RPMI7951 (cell line): ENCODE measurements around the gene SPACA9. TPM values are rescaled to one million over a fixed set of nuclear protein-coding genes. Genes with fewer than 3 reads are reported as not detected.

Experiments used
- DNase-seq: peaks from one replicate; pipeline ENCODE4 v3.0.0-alpha.2; 2012; ENCODE audit warnings: low read depth
- total RNA-seq: library from RNA; depleted of rRNA; stranded (reverse); fragments of >200 nt; shearing (Covaris generic); gene quantifications from 2 replicates; pipeline ENCODE4 v1.2.3, GENCODE V29; 2014

Gene SPACA9
- total RNA-seq, 1 experiment from 2014 or later = 5.6 TPM

DNA sequence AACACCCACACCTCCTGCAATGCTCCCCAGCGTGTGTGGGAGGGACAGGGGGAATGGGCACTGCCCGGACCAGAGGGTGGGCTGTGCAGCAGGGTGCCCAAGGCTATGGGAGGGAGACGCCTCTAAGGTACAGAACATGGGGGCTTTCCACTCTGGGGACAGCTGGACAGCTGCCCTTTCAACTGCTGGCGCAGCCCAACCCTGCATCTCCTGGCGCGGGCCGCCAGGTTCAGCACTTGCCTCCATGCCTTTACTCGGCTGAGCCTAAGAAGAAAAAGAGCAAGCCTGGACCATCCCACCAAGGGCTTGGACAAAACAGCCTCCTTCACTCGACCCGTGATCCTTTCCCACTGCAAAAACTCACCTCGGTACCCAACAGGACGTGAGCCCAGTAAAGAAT, 15.6 kb upstream of the SPACA9 start:
- DNase-seq = no peak

DNA sequence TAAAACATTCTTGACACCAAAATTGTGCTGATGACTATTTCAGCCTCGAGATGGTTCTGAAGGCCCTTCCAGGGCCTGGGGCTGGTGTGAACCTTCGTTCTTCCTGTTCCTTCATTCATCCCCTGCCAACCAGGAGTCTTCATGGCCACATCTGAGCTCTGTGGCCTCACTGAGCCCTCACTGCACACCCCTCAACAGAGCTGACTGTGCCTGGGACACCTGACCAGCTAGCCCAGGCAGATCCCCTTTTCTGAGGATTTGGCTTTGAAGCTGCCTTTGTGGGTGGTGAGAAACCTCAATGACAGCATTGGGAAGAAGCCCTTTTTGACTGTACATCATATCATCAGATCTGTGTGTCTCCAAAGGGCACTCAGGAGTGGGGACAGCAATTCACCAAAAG, 14.4 kb upstream of the SPACA9 start:
- no peak for DNase-seq

DNA sequence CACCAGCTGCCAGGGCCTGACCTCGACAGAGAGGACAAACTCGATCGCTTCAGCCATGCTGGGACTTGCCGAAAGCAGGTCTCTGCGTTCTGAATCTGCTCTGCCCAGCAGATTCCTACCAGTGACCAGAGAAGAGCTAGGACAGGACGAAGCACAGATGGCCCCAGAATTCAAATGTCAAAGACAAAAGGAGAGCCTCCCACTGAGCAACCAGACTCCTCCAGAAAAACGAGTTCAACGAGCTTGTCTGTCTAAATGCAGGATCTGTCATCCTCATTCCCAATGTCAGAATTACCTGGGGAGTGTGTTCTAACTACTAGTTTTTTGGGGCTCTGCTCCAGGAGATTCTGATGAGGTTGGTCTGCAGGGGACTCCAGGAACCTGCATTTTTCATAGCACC, 14.0 kb upstream of the SPACA9 start:
- DNase-seq = no peak

- no peak for DNase-seq
Observed at GRCh38 chr9:132866898-132867297, 11.8 kb upstream of the SPACA9 start.

- DNase-seq = no peak
Observed at GRCh38 chr9:132869266-132869665, 9.4 kb upstream of the SPACA9 start.

DNA sequence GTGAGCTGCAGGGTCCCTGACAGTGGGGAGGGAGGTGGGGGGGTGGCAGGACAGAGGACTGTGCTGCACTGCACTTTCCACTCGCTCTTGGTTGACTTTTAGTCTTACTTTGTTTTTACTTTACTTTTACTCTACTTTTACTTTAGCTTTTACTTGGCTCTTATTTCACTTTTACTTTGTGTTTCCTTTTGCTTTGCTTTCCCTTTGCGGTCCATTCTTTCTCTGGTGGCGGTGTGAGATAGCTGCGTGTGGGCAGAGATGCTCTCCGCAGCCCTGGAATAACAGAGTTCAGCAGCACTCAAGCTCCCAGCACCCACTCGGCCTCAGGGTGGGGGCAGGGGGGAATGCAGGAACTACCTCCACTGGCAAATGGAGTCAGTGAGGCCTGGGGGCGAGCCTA, 5.3 kb upstream of the SPACA9 start:
- no peak for DNase-seq

DNA sequence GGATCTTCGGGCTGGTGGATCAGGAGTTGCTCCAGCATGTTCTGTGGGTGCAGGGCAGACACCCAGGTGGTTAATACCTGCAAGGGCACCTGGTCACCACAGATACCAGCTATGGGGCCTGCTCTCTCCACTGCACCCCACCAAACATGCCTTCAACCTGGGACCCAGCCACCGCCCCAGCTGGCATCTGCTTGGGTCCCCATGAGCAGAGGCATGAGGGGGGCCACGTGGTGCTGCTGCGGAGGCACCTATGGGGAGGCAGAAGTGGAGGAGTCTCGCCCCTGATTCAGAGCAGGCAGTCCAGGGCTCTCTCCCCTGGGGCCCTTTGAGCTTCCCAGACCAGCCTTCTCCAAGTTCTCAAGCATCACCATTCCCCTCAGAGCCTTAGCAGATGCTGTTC, 3.5 kb upstream of the SPACA9 start:
- no peak for DNase-seq

DNA sequence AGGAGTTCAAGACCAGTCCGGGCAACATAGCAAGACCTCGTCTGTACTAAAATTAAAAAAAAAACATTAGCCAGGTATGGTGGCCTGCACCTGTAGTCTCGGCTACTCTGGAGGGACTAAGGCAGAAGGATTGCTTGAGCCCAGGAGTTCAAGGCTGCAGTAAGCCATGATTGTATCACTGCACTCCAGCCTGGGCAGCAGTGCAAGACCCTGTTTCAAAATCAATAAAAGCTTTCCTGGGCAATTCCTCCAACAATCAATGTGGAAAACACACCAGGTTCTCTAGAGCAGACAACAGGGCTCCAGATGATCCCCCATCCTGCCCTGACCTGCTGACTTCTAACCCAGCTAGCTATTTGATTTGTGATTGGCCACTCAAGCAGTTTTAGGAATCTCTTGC, 1.8 kb upstream of the SPACA9 start:
- DNase-seq = no peak

DNA sequence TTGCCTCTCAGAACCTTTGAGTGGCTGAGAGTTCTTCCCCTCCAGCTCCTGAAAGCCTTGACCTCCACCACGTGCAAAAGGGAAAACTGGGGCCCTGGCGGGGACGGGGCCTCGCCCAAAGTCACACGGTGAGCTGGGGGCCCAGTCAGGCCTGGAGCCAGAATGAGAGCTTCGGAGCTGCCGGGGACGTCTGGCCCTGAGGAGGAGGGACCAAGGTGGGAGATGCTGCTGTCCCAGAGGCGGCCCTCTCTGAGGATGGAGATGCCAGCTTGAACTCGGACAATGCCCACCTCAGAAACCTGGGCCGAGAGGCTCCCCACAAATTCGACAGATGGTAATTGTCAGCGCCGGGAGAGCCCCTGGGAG, 1.3 kb upstream of the SPACA9 start:
- no peak for DNase-seq

DNA sequence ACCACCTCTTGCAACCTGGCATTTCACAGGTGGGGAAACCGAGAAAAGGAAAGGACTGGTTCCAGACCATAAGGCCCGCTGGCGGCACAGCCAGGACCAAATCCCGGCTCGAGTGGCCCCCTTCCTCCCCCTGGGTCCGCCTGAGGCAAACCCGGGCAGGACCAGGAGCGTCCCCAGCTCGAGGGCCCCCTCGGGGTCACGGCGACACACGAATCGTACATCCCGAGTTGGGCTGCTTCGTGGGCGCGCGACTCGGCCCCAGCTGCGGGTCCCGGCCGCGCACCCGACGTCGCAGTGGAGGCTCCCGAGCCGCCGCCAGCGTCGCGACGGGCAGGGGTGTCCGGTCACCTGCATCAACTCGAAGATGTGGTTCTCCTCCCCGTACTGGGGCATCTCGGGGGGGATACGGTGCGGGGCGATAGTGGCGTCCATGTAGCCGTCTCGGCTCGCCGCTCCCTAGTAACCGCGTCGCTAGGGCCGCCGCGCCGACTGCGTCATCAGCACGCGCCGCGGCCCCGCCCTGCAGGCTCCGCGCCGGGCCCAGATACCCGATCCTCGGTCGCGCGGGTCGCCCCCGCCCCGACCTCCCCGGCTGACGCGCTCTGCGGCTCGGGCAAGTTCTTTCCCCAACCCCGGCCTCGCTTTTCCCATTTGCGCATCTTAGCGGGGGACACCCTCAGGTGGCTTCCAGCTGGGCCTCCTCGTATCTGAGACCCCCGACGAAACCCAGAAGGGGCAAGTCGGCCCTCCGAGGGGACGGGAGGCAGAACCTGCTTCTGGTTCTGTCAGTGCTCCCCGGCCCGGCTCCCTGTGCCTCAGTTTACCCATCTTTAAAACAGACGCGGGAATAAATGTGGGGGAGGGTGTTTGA, 639 bp upstream of the SPACA9 start, which contains the start of gene AK8:
Gene AK8, minus strand, starts transcription at position 461 of the 871 bp plus-strand sequence. Its CDS starts 29 bp downstream, at position 432.
- DNase-seq = peak; percentile 67

DNA sequence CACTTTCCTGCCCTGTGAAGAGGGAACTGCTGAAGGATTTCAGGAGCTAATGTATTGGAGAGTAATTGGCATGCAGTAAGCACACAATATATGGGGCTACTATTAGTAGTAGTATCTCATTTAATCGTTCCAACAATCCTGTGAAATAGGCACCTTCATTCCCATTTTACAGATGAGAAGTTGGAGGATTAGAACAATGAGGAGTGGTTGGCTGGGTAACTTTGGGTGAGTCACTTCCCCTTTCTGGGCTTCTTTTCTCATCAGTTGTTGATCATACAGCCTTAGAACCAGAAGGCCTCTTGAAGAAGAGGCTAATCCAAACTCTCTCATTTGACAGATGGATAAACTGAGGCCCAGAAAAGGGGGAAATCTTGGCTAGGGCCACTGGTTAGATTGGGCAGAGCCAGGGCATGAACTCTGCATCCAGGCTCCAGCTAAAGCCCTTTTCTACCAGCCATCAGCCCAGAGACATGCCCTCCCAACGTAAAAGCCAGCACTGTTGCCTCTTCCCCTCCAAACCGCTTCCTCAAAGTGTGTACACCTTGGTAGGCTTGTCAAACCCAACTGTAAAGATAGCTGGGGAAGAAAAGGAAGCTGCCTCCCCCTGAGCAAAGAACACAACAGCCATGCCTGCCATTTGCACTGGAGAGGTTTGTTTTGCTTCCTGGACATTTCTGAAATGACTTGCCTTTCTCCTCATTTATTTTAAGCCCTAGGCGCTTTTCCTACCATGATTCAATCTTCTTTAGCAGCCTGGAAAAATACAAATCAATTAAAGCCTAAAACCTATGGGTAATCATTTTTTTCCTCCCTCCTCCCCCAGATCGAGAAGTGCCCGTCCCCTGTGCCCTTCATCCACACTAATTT, 992 bp downstream of the SPACA9 start:
- DNase-seq = peak; percentile 23

DNA sequence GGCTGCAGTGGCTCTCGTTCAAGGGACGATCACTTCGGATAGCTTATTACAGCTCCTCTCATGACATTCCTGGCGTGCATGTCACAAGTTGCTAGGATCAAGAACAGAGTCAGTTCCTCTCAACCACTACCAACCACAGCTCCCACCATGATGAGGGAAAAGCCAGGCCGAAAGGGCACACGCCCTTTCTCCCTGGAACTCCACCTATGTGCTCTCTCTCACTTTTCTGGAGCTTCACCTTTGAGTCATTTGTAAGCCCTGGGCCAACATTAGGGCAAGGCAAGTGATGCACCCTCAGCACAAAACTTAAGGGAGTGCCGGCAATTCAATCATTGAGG, 1.6 kb downstream of the SPACA9 start:
- DNase-seq = peak; percentile 37

- no peak for DNase-seq
Observed at GRCh38 chr9:132881826-132882225, 3.1 kb downstream of the SPACA9 start.

- no peak for DNase-seq
Observed at GRCh38 chr9:132882616-132883015, 3.9 kb downstream of the SPACA9 start.

DNA sequence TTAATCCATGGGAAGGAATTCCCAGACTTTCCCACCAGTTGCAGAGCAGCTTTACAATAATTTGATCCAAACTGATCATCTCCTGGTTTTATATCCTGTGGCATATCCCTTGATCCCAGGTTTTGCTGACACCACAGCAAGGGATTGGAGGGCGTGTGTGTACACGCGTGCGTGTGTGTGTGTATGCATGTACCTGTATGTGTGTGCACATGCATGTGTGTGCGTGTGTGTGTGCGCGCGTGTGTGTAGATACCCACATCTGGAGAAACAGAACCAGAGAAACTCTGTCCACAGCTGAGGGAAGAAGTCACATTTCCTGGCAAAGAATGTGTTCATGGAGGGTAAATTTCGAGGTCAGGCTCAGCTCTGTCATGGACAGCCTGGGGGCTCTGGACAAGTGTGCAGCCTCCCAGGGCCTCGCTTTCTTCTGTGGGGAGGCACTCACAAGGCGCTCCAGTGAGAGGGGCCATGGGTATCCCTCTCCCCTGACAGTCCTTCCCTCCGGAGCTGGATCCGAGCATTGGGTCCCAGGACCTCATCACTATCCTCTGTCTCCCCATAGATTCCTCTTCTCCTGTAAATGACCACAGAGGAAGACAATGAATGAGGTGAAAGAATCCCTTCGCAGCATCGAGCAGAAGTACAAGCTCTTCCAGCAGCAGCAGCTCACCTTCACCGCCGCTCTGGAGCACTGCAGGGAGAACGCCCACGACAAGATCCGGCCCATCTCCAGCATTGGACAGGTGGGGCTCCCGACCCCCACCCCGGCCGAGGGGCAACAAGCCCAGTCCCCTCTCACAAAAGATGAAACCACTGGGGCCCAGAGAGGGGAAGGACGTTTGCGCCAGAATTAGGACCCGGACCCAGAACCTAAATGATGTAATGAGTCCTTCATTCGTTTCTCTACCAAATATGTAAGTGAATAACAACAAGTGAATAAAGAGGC, 4.9 kb downstream of the SPACA9 start:
- DNase-seq = no peak

DNA sequence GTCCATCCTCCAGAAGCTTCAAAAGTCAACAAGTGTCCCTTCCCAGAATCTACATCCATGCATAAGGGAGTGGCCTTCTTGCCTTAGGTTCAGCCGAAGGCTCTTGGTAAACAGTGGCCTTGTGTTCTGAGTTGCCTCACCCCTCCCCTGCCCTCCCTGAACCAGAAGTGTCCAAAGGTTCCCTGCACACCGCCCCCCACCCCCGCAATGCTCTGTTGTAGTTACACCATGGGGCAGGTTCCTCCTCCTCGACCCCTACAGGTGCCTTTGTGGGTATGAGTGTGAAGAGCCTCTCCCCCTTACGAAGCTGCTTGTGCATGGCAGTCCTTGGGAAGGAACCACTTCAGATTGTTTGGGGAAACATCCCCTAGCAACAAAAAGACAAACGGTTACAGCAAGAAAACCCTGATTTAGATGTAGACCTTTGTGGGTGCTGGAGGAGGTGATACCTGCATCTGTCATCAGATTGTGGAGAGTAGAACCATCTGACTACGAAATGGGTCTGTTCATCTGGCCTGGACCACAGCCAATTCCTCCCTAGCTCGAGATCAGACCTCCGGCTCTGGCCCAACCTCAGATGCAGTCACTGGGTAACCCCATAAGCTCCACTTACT, 7.1 kb downstream of the SPACA9 start:
- DNase-seq = no peak

DNA sequence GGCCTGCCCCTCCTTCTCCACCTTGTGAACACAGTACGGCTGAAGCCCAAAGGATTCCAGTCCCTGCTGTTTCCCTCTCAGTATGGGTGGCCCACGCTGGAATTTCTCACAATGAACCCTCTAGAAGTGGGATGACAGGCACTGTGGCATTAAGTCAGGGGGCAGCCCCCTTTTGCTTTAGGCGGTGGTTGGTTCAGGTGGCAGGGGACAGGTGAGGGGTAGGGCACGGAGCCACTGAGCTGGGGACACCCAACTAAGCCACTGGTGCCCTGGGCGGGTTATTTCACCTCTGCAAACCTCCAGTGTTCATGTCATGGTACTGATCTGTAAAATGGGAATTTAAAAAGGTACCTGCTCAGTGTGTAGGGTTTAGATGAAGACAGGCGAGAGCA, 7.6 kb downstream of the SPACA9 start:
- no peak for DNase-seq

GRCh38 chr9:132887181-132888120, 8.8 kb downstream of the SPACA9 start:
- no peak for DNase-seq

GRCh38 chr9:132888151-132888550, 9.5 kb downstream of the SPACA9 start:
- no peak for DNase-seq

- no peak for DNase-seq
Observed at GRCh38 chr9:132892400-132892799, 13.7 kb downstream of the SPACA9 start.
